ENCODE results near the gene GPR55.

Gene GPR55

DNA sequence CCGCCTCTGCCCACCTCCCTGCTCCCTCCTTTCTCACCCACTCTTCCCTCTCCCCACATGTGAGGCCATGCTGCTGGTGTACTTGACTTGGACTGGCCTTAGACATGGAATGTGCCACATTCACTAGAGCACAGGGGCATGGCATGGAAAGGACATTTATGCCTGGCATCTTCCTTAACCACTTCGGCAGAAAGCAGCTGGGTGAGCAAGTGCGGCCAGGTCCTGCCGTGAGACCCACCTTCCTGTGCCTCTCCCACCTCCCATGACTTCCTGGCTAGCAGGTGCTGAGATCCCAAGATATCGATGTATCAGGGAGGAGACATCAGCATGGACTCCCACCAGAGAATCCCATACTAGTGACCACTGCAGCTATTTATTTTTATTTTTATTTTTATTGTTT lies 13.0 kb downstream of the GPR55 start:
- H3K27ac ChIP-seq = no peak overlapping the region
- no peak for TF ChIP-seq ZFX (IDR thresholded peaks at IDR 0.05; ENCODE audit: borderline replicate concordance)

DNA sequence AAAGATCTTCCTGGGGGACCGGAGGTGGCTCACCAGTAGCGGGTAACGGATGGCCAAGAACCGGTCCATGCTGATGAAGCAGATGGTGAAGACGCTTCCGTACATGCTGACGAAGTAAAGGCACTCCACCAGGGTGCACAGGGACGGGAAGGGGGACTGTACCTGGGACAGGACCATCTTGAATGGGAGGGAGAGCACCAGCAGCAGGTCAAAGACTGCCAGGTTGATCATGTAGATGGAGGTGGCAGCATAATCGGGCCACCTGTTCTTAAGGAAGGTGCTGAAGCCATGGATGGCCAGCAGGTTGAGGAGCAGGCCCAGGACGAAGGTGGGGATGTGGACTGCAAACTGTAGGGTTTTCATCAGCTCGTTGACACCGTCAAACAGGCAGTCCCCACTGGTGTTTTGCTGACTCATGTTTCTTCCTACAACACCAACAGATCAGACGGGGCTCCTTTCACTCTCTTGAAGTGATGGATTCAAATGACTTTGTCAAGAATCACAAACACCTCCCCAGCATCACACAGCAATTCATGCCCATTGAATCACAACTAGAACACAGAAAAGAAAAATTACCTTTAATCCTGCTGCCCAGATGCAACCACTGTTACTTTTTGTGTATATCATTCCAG lies 14.4 kb downstream of the GPR55 start:
- TF ChIP-seq, protein P1, sequence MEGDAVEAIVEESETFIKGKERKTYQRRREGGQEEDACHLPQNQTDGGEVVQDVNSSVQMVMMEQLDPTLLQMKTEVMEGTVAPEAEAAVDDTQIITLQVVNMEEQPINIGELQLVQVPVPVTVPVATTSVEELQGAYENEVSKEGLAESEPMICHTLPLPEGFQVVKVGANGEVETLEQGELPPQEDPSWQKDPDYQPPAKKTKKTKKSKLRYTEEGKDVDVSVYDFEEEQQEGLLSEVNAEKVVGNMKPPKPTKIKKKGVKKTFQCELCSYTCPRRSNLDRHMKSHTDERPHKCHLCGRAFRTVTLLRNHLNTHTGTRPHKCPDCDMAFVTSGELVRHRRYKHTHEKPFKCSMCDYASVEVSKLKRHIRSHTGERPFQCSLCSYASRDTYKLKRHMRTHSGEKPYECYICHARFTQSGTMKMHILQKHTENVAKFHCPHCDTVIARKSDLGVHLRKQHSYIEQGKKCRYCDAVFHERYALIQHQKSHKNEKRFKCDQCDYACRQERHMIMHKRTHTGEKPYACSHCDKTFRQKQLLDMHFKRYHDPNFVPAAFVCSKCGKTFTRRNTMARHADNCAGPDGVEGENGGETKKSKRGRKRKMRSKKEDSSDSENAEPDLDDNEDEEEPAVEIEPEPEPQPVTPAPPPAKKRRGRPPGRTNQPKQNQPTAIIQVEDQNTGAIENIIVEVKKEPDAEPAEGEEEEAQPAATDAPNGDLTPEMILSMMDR (IDR thresholded peaks at IDR 0.05) = no peak
- TF ChIP-seq ZFX (IDR thresholded peaks at IDR 0.05; ENCODE audit: borderline replicate concordance) = no peak
- no peak overlapping the region for H3K27ac ChIP-seq

DNA sequence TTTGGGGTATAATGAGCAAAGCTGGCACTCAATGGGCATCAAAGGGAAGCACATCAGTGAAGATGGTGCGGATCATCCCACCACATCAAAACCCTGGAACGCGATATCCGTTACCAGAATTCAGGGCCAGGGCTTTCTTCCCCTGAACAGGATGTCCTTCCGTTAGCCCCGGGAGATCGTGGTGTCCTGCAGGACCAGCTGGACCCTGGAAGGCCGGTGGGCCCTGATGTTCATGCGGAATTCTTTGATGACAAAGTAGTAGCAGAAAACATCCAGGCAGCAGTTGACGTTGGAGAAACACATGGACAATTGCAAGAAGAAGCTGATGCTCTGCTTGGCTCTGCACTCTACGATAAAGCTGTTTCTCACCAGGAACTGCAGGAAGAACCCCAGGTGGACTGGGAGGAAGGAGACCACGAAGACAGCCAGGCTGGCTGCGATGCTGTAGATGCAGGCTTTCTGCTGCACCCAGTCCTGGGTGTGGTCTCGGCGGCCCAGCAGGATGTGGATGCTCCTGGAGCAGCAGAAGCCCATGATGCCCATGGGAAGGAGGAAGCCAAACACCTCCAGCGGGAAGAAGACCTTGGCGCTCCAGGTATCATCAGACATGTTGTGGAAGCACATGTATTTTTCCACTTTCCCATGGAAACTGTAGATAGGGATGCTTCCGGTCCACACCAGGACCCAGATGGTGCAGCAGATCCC lies 15.0 kb downstream of the GPR55 start:
- H3K27ac ChIP-seq = no peak overlapping the region
- TF ChIP-seq, protein P1 (IDR thresholded peaks at IDR 0.05) = no peak
- TF ChIP-seq ZFX (IDR thresholded peaks at IDR 0.05; ENCODE audit: borderline replicate concordance) = no peak

DNA sequence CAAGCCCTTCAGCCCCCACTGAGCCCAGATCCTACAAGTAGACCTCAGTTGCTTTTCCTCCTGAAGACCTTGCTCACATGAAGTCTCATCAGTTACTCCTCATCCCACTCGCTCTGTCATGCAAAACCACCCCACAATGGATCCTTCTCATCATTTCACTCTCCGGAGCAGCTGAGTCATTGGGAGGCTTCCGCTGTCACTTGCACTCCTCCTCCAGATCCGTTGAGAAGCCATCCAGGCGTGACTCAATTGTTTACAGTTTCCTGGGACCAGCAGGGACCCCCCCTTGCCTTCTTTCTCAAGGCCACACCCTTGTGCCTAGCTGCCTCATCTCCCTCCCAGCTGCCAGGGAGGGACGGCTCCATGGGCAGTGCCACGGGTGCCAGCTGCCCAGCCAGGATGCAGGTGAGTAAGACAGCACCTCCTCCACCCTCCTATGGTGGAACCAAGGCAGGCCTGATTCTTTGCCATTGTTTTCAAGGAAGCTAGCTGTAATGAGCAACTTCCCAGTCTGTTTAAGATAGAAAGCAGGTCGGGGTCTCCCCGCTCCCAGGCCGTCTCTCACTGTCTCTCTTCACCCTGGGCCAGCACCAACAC lies 16.3 kb downstream of the GPR55 start:
- H3K27ac ChIP-seq = no peak overlapping the region
- TF ChIP-seq, protein P1 (IDR thresholded peaks at IDR 0.05) = no peak
- TF ChIP-seq ZFX (IDR thresholded peaks at IDR 0.05; ENCODE audit: borderline replicate concordance) = no peak

DNA sequence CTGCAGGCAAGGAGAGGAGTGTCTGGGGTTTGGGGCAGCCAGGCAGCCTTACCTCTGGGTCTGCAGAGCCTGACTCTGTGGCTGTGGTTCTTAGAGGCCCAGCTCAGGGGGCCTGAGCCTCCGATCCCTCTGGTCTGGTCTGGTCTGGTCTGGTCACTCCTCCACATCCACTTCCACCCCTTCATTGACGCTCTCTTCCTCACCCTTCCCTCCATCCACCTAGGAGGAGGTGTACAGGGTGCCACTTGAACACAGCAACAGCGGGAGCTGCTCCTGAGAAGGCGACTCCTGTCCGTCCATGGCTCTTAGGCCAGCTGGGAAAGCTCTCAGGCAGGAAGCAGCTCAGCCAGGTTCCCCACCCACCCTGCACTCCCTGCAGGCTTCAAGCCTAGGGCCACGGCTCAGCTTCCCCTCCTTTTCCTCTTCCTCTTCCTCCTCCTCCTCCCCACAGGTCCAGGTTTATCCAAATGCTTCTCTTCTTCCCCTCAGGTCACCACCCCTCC lies 16.9 kb downstream of the GPR55 start:
- TF ChIP-seq, protein P1 (IDR thresholded peaks at IDR 0.05) = no peak
- no peak for TF ChIP-seq ZFX (IDR thresholded peaks at IDR 0.05; ENCODE audit: borderline replicate concordance)
- H3K27ac ChIP-seq = no peak overlapping the region

DNA sequence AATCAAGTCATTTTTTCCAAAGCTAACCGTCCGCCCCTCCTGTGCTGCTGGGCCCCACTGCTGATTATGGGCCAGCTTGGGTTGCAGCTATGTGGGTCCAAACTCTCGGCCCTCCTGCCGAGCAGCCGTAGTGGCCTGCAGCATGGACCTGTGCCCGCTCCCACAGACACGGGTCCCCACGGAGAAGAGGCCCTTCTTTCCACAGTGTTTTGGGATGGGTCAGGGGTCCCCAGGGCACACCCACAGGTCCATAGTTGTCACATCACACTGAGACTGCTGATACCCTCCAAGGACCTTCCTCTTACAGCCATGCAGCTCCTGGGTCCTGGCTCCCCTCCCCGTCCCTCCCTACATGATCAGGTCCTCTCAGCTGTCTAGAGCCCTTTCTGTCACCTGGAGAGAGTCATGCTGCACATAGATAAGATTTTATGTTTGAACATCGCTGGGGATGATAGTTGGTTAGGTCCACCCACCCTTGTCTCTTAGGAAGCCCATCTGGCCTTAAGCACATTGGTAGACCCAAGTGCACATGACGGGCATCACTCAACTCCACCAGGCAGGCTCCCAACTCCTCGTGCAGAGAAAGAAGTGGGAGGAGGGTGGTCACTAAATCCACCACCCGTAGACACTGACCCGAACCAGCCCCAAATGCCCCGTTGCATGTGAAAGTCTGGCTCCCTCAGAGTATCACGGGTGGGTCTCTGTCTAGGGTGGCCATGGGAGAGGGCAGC lies 17.5 kb downstream of the GPR55 start:
- no peak overlapping the region for H3K27ac ChIP-seq
- TF ChIP-seq ZFX (IDR thresholded peaks at IDR 0.05; ENCODE audit: borderline replicate concordance) = no peak
- TF ChIP-seq, protein P1 (IDR thresholded peaks at IDR 0.05) = no peak

DNA sequence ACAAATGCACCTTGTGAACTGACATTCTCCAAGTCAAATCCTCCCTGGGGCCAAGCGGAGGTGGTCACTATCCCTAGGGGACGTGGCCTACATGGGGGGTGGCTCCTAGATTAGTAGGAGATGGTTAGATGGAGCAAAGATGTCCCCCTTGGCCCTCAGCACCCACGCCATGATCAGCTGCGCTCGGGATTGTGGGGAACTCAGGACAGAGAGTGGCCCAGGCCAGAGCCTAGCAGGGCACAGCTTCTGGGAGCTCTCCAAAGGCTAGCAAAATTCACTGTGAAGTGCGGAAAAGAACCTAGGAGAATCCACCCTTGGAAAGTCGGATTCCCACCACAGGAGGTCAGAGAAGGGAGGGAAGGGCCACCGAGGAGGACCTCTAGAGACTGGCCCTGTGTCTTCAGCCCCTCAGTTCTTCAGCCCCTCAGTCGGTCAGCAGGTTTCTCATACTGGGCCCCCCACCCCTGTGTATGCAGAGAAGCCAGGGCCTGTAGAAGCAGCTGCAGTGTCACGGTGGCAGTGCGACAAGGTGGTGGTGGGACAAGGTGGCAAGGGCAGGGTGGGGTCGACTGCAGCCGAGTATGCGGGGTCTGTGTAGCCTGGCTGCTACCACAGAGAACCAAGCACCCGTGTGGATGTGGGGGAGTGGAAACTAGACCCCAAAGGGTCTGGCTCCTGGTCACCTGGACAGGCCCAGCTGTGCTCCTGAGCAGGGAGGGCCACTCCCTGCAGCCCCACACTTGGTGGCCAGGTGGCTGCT lies 18.4 kb downstream of the GPR55 start:
- no peak overlapping the region for H3K27ac ChIP-seq
- TF ChIP-seq, protein P1 (IDR thresholded peaks at IDR 0.05) = no peak
- TF ChIP-seq ZFX (IDR thresholded peaks at IDR 0.05; ENCODE audit: borderline replicate concordance) = no peak

Data from 22Rv1 (cell line).